Measurements from ENCODE around the gene SLC8B1. TPM values are rescaled to one million over a fixed set of nuclear protein-coding genes. Genes with fewer than 3 reads are reported as not detected.

Gene SLC8B1
- total RNA-seq, 1 experiment from 2014 or later = 34.1 TPM

DNA sequence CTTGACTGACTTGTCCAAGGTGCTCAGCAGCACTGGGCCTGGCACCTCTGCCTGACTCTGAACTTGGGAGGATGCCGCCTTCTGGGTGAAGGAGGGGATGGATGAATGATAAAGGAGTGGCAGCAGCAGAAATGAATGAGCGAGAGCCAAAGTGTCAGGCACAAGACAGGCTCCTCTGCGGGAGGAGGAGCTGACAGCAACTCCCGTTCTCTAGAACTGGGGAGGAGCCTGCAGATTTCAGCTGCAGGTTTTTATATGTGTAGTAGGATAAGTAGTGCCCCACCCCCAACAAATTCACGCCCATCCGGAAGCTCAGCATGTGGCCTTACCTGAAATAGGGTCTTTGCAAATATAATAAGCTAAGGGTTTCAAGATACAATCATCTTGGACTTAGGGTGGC is 33.1 kb downstream of the SLC8B1 start:
- H3K4me3 ChIP-seq (ENCODE audit: low read length) = no peak overlapping the region
- no peaks in the 10 kb centered on the region for H3K27me3 ChIP-seq (ENCODE audit: low read length)
- ChIA-PET CTCF (no interaction called here), POLR2A (ENCODE audit: unreplicated experiment) (no interaction called here)
- no peak for DNase-seq
- H3K4me2 ChIP-seq (ENCODE audit: low read length) = no peak overlapping the region
- no peak overlapping the region for H3K9ac ChIP-seq (ENCODE audit: low read length)
- peaks cover 2% of the 10 kb centered on the region; the same call in 1 of the 2 replicates for H3K36me3 ChIP-seq (ENCODE audit: low read depth, low read length)
- no peak overlapping the region for H3K27ac ChIP-seq (ENCODE audit: low read length)
- H2AFZ ChIP-seq (ENCODE audit: low read length) = no peak overlapping the region
- no peaks in the 10 kb centered on the region for H4K20me1 ChIP-seq (ENCODE audit: low read length)
- ATAC-seq = no peak
- intact Hi-C loops (cut with micrococcal nuclease) = no loop called here
- H3K9me3 ChIP-seq (ENCODE audit: low read length) = no peaks in the 10 kb centered on the region
- H3K4me1 ChIP-seq (ENCODE audit: insufficient read depth, low read length) = peaks cover 26% of the 10 kb centered on the region
- TF ChIP-seq, protein P1, sequence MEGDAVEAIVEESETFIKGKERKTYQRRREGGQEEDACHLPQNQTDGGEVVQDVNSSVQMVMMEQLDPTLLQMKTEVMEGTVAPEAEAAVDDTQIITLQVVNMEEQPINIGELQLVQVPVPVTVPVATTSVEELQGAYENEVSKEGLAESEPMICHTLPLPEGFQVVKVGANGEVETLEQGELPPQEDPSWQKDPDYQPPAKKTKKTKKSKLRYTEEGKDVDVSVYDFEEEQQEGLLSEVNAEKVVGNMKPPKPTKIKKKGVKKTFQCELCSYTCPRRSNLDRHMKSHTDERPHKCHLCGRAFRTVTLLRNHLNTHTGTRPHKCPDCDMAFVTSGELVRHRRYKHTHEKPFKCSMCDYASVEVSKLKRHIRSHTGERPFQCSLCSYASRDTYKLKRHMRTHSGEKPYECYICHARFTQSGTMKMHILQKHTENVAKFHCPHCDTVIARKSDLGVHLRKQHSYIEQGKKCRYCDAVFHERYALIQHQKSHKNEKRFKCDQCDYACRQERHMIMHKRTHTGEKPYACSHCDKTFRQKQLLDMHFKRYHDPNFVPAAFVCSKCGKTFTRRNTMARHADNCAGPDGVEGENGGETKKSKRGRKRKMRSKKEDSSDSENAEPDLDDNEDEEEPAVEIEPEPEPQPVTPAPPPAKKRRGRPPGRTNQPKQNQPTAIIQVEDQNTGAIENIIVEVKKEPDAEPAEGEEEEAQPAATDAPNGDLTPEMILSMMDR (conservative IDR thresholded peaks at IDR 0.05; ENCODE audit: low read depth, low read length) = no peak
- TF ChIP-seq EZH2phosphoT487 (IDR thresholded peaks at IDR 0.05; ENCODE audit: borderline replicate concordance, low read length) (no peak), EZH2 (IDR thresholded peaks at IDR 0.05; ENCODE audit: low read length, unreplicated experiment) (no peak)
- H3K9me2 ChIP-seq (replicated peaks; ENCODE audit: low read length) = no peaks in the 10 kb centered on the region
- no TSS peak for BruUV-seq (replicated peaks)
- no peaks in the 10 kb centered on the region for H3K79me2 ChIP-seq (ENCODE audit: low read length)
- H3F3A ChIP-seq (ENCODE audit: low read length, unreplicated experiment) = no peaks in the 10 kb centered on the region

DNA sequence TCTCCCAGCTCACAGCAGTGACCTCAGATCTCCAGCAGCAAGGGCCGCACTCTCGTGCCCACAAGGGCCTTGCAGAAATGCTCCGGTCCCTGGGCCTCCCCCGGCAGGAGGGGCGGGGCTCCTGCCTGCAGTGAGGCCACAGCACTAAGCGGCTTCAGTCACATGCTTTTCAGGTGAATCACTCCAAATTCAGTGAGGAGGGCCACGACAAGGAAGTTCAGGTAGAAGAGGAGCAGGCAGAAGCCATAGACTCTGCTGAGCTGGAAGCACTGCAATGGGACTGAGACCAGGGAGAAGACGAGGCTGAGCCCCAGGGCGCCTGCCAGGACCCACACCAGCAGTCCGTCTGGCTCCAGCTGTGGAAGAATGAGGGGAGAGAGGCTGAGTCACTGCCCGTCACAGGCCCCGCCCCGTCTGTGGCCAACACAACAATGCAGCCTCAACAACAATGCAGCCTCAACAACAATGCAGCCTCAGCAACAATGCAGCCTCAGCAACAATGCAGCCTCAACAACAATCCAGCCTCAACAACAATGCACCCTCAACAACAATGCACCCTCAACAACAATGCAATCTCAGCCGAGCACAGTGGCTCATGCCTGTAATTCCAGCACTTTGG is 35.2 kb downstream of the SLC8B1 start:
- Histone ChIP-seq H3K79me2 (ENCODE audit: low read length) (no peaks in the 10 kb centered on the region), H4K20me1 (ENCODE audit: low read length) (no peaks in the 10 kb centered on the region), H3K4me1 (ENCODE audit: insufficient read depth, low read length) (peaks cover 17% of the 10 kb centered on the region), H3K27ac (ENCODE audit: low read length) (peak overlapping the region; percentile 83), H3K36me3 (ENCODE audit: low read depth, low read length) (peaks cover 2% of the 10 kb centered on the region; the same call in 1 of the 2 replicates), H2AFZ (ENCODE audit: low read length) (peak overlapping the region; percentile 59), H3K9ac (ENCODE audit: low read length) (peak overlapping the region; percentile 44), H3F3A (ENCODE audit: low read length, unreplicated experiment) (no peaks in the 10 kb centered on the region), H3K9me3 (ENCODE audit: low read length) (no peaks in the 10 kb centered on the region), H3K4me3 (ENCODE audit: low read length) (peak overlapping the region; percentile 10; the same call in 1 of the 2 replicates), H3K27me3 (ENCODE audit: low read length) (no peaks in the 10 kb centered on the region), H3K4me2 (ENCODE audit: low read length) (peak overlapping the region; percentile 57), H3K9me2 (replicated peaks; ENCODE audit: low read length) (no peaks in the 10 kb centered on the region)
- intact Hi-C loops (cut with micrococcal nuclease) = loop anchor here (1.0 to 5.0 kb wide), 2 partner anchors 57 to 102 kb away; no protein-coding TSS in a partner anchor
- ChIA-PET POLR2A (ENCODE audit: unreplicated experiment) (no interaction called here), CTCF (interaction anchor here (0.5 kb wide), 1 partner anchor 103 kb away, joined by 3 read pairs; no protein-coding TSS in a partner anchor)
- ATAC-seq (peak; percentile 91), DNase-seq (peak; percentile 94)
- TF ChIP-seq, protein P1 (conservative IDR thresholded peaks at IDR 0.05; ENCODE audit: low read depth, low read length) = no peak
- TF ChIP-seq EZH2phosphoT487 (IDR thresholded peaks at IDR 0.05; ENCODE audit: borderline replicate concordance, low read length) (no peak), EZH2 (IDR thresholded peaks at IDR 0.05; ENCODE audit: low read length, unreplicated experiment) (no peak)
- no TSS peak for BruUV-seq (replicated peaks)
